HCT116 (cell line): ENCODE results near the gene NXPH2. TPM values are rescaled to one million over a fixed set of nuclear protein-coding genes. Genes with fewer than 3 reads are reported as not detected.
A peak's percentile ranks its signal among the peaks of the same experiment; 100 is the strongest.
"Not testable (repeated sequence)": the region's sequence is repeated elsewhere in the genome, so short reads cannot be mapped to it uniquely, and the experiment has no call there.

ENCODE experiments used
- ATAC-seq: fragments of 200-7000 bp; cut with Tn5 transposase; 2 replicates; pipeline ENCODE4 v1.9.1; 2020; ENCODE audit warnings: mild to moderate bottlenecking, moderate library complexity
- BruUV-seq: library from RNA; stranded (reverse); fragments of 400-500 nt; replicated peaks from 2 replicates; lab custom pipeline; 2021; lab: Mats Ljungman, UMichigan
- CTCF ChIA-PET: fragments of 300-600 bp; sonication (Branson Sonifier 250); formaldehyde crosslinking; loops from one replicate; lab custom pipeline; 2021; ENCODE audit warnings: antibody characterized with exemption; lab: Charles Lee
- POLR2A ChIA-PET: fragments of 300-600, 350-600 bp; sonication (Branson Sonifier 250); formaldehyde crosslinking; loops from one replicate; lab custom pipeline; 2021; ENCODE audit warnings: antibody characterized with exemption; lab: Charles Lee
- RAD21 ChIA-PET, 2 experiments: fragments of 300-600 bp; sonication (Branson Sonifier 250); formaldehyde crosslinking; loops; one replicate each; lab custom pipeline; 2023; ENCODE audit warnings: low total read pairs in 2 of 2; ENCODE audit not compliant: uncharacterized antibody in 2 of 2, unreplicated experiment in 2 of 2, low non-redundant PET in 1 of 2; lab: Charles Lee
- DNase-seq: peaks from one replicate; pipeline ENCODE4 v3.0.0-alpha.2; 2010; ENCODE audit warnings: low read depth, low spot score
- H2AFZ ChIP-seq: fragments of 200-600 bp; shearing (Covaris generic), sonication (generic); 2 replicates; pipeline ENCODE4 v1.6.1; 2017; ENCODE audit warnings: low read depth, mixed run types, mixed read lengths, antibody characterized with exemption, low read length; ENCODE audit not compliant: poor library complexity, severe bottlenecking
- H3K27ac ChIP-seq: 2 replicates; pipeline ENCODE4 v1.5.1; 2012; ENCODE audit warnings: low read depth, low read length
- H3K27me3 ChIP-seq: fragments of 200-600 bp; sonication (generic); 2 replicates; pipeline ENCODE4 v1.6.1; 2016; ENCODE audit warnings: mixed run types, low read length, mixed read lengths; ENCODE audit not compliant: insufficient read depth
- H3K36me3 ChIP-seq, 2 experiments: fragments of 200-500 bp in 1 of 2; fragments of 200-600 bp in 1 of 2; sonication (Bioruptor generic) in 1 of 2; sonication (generic) in 1 of 2; 2 replicates each; pipeline versions ENCODE4 v1.5.1 to v1.6.1; 2014 to 2016; ENCODE audit warnings: low read length in 2 of 2, inconsistent platforms in 1 of 2, mixed read lengths in 1 of 2, mixed run types in 1 of 2; ENCODE audit not compliant: insufficient read depth in 2 of 2, control insufficient read depth in 1 of 2
- H3K4me1 ChIP-seq, 2 experiments: fragments of 200-600 bp in 1 of 2; sonication (generic) in 1 of 2; 2 replicates each; pipeline versions ENCODE4 v1.5.1 to v1.6.1; 2012 to 2017; ENCODE audit warnings: low read length in 2 of 2, inconsistent platforms in 1 of 2, mild to moderate bottlenecking in 1 of 2, mixed read lengths in 1 of 2, mixed run types in 1 of 2, moderate library complexity in 1 of 2; ENCODE audit not compliant: insufficient read depth in 2 of 2, control insufficient read depth in 1 of 2
- H3K4me2 ChIP-seq: fragments of 200-600 bp; sonication (generic); 2 replicates; pipeline ENCODE4 v1.6.1; 2017; ENCODE audit warnings: mixed run types, low read length, mixed read lengths
- H3K4me3 ChIP-seq, 2 experiments: fragments of 200-600 bp in 1 of 2; sonication (generic) in 1 of 2; replicated peaks in 1 of 2; 2 replicates each; pipeline ENCODE4 v1.5.1; 2011 to 2016; ENCODE audit warnings: low read length in 2 of 2, control low read depth in 1 of 2, low read depth in 1 of 2, mild to moderate bottlenecking in 1 of 2, mixed read lengths in 1 of 2, mixed run types in 1 of 2
- H3K79me2 ChIP-seq: fragments of 200-600 bp; sonication (generic); 2 replicates; pipeline ENCODE4 v1.6.1; 2017; ENCODE audit warnings: mild to moderate bottlenecking, mixed run types, low read length, moderate library complexity, mixed read lengths; ENCODE audit not compliant: insufficient read depth
- H3K9ac ChIP-seq: fragments of 200-600 bp; sonication (generic); 2 replicates; pipeline ENCODE4 v1.6.1; 2016; ENCODE audit warnings: low read length, mixed read lengths
- H3K9me2 ChIP-seq: fragments of 200-600 bp; sonication (generic), shearing (Covaris generic); 2 replicates; pipeline ENCODE4 v1.6.1; 2017; ENCODE audit warnings: mixed run types, mild to moderate bottlenecking, moderate library complexity; ENCODE audit not compliant: insufficient read depth
- H3K9me3 ChIP-seq, 2 experiments: fragments of 200-500 bp in 1 of 2; fragments of 200-600 bp in 1 of 2; sonication (Bioruptor generic) in 1 of 2; sonication (generic) in 1 of 2; 2 replicates each; pipeline ENCODE4 v1.6.1; 2014 to 2017; ENCODE audit warnings: low read length in 2 of 2, mixed read lengths in 2 of 2, inconsistent platforms in 1 of 2, low read depth in 1 of 2, mild to moderate bottlenecking in 1 of 2, mixed run types in 1 of 2, moderate library complexity in 1 of 2; ENCODE audit not compliant: control insufficient read depth in 1 of 2, insufficient read depth in 1 of 2
- H4K20me1 ChIP-seq: fragments of 200-600 bp; sonication (generic), shearing (Covaris generic); 2 replicates; pipeline ENCODE4 v1.6.1; 2017; ENCODE audit warnings: mixed run types, mild to moderate bottlenecking, moderate library complexity; ENCODE audit not compliant: insufficient read depth
- CBX3 ChIP-seq: IDR thresholded peaks from 2 replicates; pipeline ENCODE4 v1.6.1; 2012; ENCODE audit warnings: low read depth
- CEBPB ChIP-seq: IDR thresholded peaks from 2 replicates; pipeline ENCODE4 v1.6.1; 2012; ENCODE audit warnings: low read depth
- EGR1 ChIP-seq: IDR thresholded peaks from 2 replicates; pipeline ENCODE4 v1.6.1; 2012; ENCODE audit warnings: low read depth
- ELF1 ChIP-seq: IDR thresholded peaks from 2 replicates; pipeline ENCODE4 v1.6.1; 2012; ENCODE audit warnings: low read depth, borderline replicate concordance
- FOSL1 ChIP-seq: IDR thresholded peaks from 2 replicates; pipeline ENCODE4 v1.6.1; 2012; ENCODE audit warnings: low read depth
- JUND ChIP-seq: IDR thresholded peaks from 2 replicates; pipeline ENCODE4 v1.6.1; 2012
- POLR2AphosphoS5 ChIP-seq: IDR thresholded peaks from 2 replicates; pipeline ENCODE4 v1.6.1; 2011; ENCODE audit warnings: mild to moderate bottlenecking, low read depth, low read length, moderate library complexity
- SIN3A ChIP-seq: IDR thresholded peaks from 2 replicates; pipeline ENCODE4 v1.6.1; 2012; ENCODE audit warnings: low read depth
- SP1 ChIP-seq: IDR thresholded peaks from 2 replicates; pipeline ENCODE4 v1.6.1; 2012; ENCODE audit warnings: low read depth
- SRF ChIP-seq: IDR thresholded peaks from 2 replicates; pipeline ENCODE4 v1.6.1; 2012; ENCODE audit warnings: low read depth
- YY1 ChIP-seq: IDR thresholded peaks from 2 replicates; pipeline ENCODE4 v1.6.1; 2011; ENCODE audit warnings: low read length, low read depth, moderate library complexity, mild to moderate bottlenecking; ENCODE audit not compliant: insufficient replicate concordance; ENCODE audit errors: extremely low read depth
- intact Hi-C: fragments of 100-400 bp; cut with micrococcal nuclease; formaldehyde crosslinking; loops from 2 replicates; pipeline ENCODE4 v1.10.0; 2022
- total RNA-seq: library from RNA; stranded (reverse); gene quantifications from one replicate; pipeline ENCODE4 v1.2.1, GENCODE V29; 2021; ENCODE audit not compliant: unreplicated experiment
- TF ChIP-seq, protein P1 (sequence below): IDR thresholded peaks from 2 replicates; pipeline ENCODE4 v1.6.1; 2011; ENCODE audit warnings: mild to moderate bottlenecking, low read length, moderate library complexity; ENCODE audit not compliant: insufficient replicate concordance; ENCODE audit errors: extremely low read depth
- TF ChIP-seq, protein P2 (sequence below): IDR thresholded peaks from 2 replicates; pipeline ENCODE4 v1.6.1; 2012
- TF ChIP-seq, protein P3 (sequence below): IDR thresholded peaks from 2 replicates; pipeline ENCODE4 v1.6.1; 2012

Gene NXPH2
- total RNA-seq, 1 experiment from 2014 or later = not detected

GRCh38 chr2:138648606-138649005 is 131.6 kb downstream of the NXPH2 start:
- H3K4me1 ChIP-seq = peaks cover 10 to 21% of the 10 kb centered on the region in 2 experiments; a peak in 3 of 4 replicates
- no peaks in the 10 kb centered on the region for H3K79me2 ChIP-seq
- ChIA-PET CTCF (no interaction called here), RAD21 (interaction anchor here in 1 of 2 experiments (0.6 kb wide), 1 partner anchor 11 kb away, joined by 3 read pairs; no protein-coding TSS in a partner anchor), POLR2A (no interaction called here)
- TF ChIP-seq, protein P1, sequence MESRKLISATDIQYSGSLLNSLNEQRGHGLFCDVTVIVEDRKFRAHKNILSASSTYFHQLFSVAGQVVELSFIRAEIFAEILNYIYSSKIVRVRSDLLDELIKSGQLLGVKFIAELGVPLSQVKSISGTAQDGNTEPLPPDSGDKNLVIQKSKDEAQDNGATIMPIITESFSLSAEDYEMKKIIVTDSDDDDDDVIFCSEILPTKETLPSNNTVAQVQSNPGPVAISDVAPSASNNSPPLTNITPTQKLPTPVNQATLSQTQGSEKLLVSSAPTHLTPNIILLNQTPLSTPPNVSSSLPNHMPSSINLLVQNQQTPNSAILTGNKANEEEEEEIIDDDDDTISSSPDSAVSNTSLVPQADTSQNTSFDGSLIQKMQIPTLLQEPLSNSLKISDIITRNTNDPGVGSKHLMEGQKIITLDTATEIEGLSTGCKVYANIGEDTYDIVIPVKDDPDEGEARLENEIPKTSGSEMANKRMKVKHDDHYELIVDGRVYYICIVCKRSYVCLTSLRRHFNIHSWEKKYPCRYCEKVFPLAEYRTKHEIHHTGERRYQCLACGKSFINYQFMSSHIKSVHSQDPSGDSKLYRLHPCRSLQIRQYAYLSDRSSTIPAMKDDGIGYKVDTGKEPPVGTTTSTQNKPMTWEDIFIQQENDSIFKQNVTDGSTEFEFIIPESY = no peak
- TF ChIP-seq FOSL1 = no peak
- no peak for TF ChIP-seq EGR1
- TF ChIP-seq YY1 = no peak
- DNase-seq (no peak), ATAC-seq (no peak)
- H3K27me3 ChIP-seq = no peaks in the 10 kb centered on the region
- intact Hi-C loops = no loop called here
- no TSS peak for BruUV-seq
- no peaks in the 10 kb centered on the region for H3K9me3 ChIP-seq
- no peak overlapping the region for H3K4me2 ChIP-seq
- H3K4me3 ChIP-seq = no peak overlapping the region
- H2AFZ ChIP-seq = no peak overlapping the region
- H3K9me2 ChIP-seq = no peaks in the 10 kb centered on the region
- H3K27ac ChIP-seq = no peak overlapping the region
- no peak overlapping the region for H3K9ac ChIP-seq
- H3K36me3 ChIP-seq = no peaks in the 10 kb centered on the region
- no peaks in the 10 kb centered on the region for H4K20me1 ChIP-seq

DNA sequence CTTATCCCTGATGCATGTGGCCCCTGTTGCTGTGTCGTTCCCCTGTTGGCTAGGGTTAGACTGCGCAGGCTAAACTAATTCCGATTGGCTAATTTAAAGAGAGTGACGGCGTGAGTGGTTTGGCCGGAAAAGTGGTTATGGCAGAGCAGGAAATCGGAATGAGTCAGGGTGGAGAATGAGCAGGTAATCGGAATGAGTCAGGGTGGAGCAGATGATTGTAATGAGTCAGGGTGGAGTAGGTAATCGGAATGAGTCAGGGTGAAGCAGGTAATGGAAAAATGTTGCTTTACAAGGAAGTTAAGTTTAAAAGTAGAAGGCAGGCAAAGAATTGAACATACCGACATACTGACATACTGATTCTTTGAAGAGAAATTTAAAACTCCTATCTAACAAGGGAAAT is 135.4 kb downstream of the NXPH2 start:
- H3K9me2 ChIP-seq, BruUV-seq, CTCF ChIA-PET, H3K9me3 ChIP-seq, H3K27me3 ChIP-seq, POLR2A ChIA-PET, H4K20me1 ChIP-seq, H3K79me2 ChIP-seq, RAD21 ChIA-PET, H3K36me3 ChIP-seq: not testable (repeated sequence)
- TF ChIP-seq SIN3A (peak; percentile 57; the same call in 1 of the 2 replicates), ELF1 (peak; percentile 41), SP1 (peak; percentile 97), FOSL1 (peak; percentile 98), SRF (peak; percentile 84), JUND (peak; percentile 99), CEBPB (peak; percentile 83), EGR1 (peak; percentile 42; the same call in 1 of the 2 replicates), POLR2AphosphoS5 (peak; percentile 67), CBX3 (peak; percentile 100)
- TF ChIP-seq, protein P1 = peak; percentile 60
- TF ChIP-seq, protein P2, sequence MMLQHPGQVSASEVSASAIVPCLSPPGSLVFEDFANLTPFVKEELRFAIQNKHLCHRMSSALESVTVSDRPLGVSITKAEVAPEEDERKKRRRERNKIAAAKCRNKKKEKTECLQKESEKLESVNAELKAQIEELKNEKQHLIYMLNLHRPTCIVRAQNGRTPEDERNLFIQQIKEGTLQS = peak; percentile 72; the same call in 1 of the 2 replicates
- TF ChIP-seq, protein P3, sequence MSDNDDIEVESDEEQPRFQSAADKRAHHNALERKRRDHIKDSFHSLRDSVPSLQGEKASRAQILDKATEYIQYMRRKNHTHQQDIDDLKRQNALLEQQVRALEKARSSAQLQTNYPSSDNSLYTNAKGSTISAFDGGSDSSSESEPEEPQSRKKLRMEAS = peak; percentile 87
- ATAC-seq = peak; percentile 72
- Histone ChIP-seq H3K4me2 (peak overlapping the region; percentile 61), H3K4me3 (peak overlapping the region in 1 of 2 experiments; percentile 22; a peak in 1 of 4 replicates), H3K27ac (peak overlapping the region; percentile 45; the same call in 1 of the 2 replicates), H3K4me1 (peaks cover 10 to 26% of the 10 kb centered on the region in 2 experiments; a peak in 3 of 4 replicates), H3K9ac (peak overlapping the region; percentile 27), H2AFZ (peak overlapping the region; percentile 98)
- intact Hi-C loops = loop anchor here (5.0 kb wide), 1 partner anchor 222 kb away; no protein-coding TSS in a partner anchor
- DNase-seq = peak; percentile 88
